Erythroblast (primary cell): ENCODE data around the gene SLC17A3.

ENCODE experiments used
- DNase-seq, 2 experiments: peaks; one replicate each; lab custom pipeline; 2025; lab: John Stamatoyannopoulos, UW
- GATA1 ChIP-seq: IDR thresholded peaks from 2 replicates; pipeline ENCODE4 v1.6.1; 2011; ENCODE audit warnings: low read depth, mild to moderate bottlenecking, control low read depth, low read length, moderate library complexity
- POLR2A ChIP-seq: IDR thresholded peaks from 2 replicates; pipeline ENCODE4 v1.6.1; 2011; ENCODE audit warnings: mild to moderate bottlenecking, low read length

The SLC17A3 gene

DNA sequence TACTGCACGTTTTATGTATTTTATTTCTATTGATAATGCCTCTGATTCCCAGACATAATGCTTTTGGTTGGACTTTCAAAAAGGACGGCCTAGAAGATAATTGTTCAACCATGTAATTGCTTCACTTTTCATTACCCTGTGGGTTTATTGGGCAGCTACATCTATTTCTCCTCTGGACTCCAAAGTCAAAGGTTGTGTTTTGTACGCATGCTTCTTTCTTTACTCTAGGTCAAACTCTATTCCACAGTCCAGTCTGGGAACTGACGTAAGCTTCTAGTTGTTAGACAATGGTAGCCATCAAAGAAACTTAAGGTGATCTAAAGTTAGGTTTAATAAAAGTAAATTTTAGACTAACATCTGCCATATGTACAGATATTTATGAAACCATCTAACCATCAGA lies 6.6 kb upstream of the SLC17A3 start:
- TF ChIP-seq GATA1 (no peak), POLR2A (no peak)
- DNase-seq, result no peak

DNA sequence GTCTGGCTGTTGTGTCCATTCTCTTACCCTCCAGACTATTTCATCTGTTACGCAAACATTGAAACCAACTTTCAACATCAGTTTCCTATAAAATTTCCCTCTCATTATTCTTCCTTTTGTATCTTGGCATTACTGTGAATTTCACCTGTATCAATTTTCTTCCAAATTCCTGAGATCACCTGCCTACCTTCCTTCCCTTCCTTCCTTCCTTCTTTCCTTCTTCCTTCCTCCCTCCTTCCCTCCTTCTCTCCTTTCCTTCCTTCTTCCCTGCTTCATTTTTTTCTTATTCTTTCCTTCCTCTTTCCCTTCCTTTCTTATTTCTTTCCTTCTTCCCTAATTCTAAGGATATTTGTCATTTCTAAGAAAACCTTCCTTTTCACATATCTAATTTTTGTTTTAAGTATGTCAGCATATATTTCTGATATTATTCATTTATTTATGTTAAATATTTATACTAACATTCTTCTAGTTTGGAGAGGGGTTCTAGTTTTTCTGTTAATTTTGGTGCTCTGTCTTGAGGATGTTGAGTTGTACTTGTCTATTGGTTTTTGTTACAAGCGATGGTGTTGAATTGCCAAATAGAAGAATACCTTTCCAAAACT lies 4.8 kb upstream of the SLC17A3 start:
- no peak for DNase-seq
- TF ChIP-seq GATA1, result no peak
- TF ChIP-seq POLR2A, result no peak

DNA sequence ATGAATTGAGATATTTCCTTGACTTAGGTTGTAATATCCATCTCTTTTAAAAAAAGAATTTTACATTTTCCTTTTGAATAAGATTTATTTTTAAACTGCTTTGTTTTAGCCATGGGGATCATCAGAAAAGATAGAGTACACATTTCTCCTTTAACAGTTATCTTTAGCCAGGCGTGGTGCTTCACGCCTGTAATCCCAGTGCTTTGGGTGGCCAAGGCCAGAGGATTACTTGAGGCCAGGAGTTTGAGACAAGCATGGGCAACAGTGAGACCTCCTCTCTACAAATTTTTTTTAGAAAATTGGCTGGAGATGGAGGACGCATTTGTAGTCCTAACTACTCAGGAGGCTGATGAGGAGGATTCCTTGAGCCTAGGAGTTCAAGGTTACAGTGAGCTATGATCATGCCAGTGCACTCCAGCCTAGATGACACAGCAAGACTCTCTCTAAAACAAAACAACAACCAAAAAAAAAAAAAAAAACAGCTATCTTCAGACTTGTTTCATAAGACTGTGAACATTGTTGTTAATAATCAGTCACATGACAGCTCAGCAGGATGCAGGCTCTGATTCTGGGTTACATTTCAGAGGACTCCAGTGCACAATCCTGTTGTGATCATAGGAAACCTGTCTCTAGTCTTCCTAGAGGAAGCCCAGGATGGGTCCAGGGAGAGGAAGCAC lies 2.0 kb upstream of the SLC17A3 start:
- DNase-seq, result no peak

GRCh38 chr6:25875563-25875905 lies 1.5 kb upstream of the SLC17A3 start:
- TF ChIP-seq GATA1, result no peak
- no peak for TF ChIP-seq POLR2A
- DNase-seq, result no peak

More for the DNA sequence above, 2.0 kb upstream of the SLC17A3 start:
- no peak for TF ChIP-seq GATA1
- no peak for TF ChIP-seq POLR2A

DNA sequence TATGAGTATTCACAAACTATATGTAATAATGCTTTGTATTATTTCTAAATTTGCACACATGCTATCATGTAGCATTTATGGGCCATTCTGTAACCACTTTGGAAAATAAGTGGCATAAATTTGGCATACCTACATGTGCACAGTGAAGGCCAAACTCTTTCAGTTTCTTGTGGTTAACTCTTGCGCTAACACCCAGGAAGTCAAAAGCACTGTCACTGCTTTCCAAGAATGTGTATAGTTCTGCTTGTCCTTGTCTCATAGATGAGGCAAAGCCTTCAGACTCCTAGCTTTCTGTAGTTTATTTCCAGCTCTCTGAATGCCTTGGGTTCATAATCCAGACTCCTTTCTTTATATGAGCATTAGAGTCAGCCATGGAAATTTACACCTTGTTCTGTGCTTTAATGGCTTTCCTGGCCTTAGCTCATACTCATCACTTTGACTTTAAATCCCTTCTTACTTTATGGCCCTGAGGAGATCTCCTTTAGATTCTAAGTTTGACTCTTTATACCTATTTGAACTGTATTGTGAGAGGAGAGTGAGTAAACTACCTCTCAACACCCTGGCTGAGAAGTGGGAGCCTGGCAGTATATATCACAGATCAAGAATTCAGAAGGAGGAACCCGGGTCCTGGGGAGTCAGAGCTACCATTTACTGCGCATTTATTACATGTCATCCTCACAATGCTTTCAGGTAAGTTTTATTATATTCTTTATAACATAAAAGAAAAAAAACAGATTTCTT lies 949 bp upstream of the SLC17A3 start:
- no peak for DNase-seq
- TF ChIP-seq POLR2A (no peak), GATA1 (no peak)

GRCh38 chr6:25872814-25873213 lies 1.2 kb downstream of the SLC17A3 start:
- TF ChIP-seq POLR2A (no peak), GATA1 (no peak)

GRCh38 chr6:25869840-25870239 lies 4.2 kb downstream of the SLC17A3 start:
- no peak for DNase-seq
- no peak for TF ChIP-seq POLR2A
- TF ChIP-seq GATA1, result no peak

More at GRCh38 chr6:25872814-25873213, 1.2 kb downstream of the SLC17A3 start:
- no peak for DNase-seq

DNA sequence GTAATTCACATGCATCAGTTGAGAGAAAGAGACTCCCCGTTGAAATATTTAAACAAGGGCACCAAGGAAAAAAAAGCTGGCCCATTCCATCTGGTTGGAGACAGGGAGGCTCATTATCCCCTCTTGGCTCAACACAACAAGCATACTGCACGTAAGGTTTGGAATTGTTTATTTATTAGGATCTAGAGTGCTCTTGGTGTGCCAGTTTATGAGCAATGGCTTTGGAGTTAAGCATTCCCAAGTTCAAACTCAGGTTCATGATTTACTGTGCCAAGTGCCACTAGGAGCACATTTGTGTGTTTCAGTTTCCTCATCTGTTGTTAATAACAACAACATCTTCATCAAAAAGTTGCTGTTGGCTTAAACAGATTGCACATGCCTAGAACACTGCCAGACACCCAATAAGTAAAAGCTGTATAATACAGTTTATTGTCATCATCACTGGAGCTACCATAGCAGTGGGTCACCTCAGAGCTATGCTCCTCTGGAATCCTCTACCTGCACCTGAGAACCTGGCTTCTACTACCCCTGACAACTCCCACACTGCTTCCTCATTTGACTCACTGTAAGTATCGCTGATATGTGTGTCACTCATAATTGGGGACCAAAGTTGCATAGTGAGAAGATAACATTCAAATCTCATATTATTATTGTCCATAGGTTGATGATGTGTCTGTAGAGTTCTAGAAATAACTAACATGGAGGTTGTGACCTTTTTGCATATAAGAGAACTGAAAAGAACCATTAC lies 5.4 kb downstream of the SLC17A3 start:
- TF ChIP-seq POLR2A (no peak), GATA1 (no peak)
- no peak for DNase-seq

DNA sequence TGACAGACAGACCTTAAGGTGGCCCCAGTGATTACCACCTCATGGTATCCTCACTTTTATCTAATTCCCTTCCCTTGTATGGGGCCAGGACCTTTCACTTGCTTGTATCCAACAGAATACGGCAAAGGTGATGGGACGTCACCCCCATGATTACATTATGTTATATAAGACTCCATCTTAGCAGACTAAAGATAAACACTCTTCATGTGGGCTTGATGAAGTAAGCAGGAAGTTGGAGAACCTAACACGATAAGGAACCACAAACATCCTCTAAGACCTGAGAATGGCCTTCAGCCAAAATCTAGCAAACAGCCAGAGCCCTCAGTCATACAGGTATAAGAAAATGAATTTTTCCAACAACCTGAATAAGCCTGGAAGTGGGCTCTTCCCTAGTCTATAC lies 8.0 kb downstream of the SLC17A3 start:
- no peak for TF ChIP-seq POLR2A
- no peak for TF ChIP-seq GATA1
- DNase-seq, result no peak

DNA sequence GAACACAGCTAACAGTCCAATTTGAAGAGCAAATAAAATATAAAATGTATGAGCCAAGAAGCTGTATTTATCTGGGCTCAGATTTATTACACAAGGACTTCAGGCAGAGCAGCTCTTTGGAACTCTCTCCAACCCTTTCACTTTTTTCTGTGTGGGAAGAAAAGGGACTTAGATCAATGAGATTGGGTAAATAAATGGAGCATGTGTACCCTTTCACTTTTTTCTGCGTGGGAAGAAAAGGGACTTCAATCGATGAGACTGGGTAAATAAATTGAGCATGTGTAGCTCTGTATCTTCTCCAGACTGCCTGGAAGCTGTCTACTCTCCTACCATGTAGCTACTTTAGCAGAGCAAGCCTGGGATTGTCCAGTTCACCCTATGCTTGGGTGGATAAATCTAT lies 10.7 kb downstream of the SLC17A3 start:
- no peak for DNase-seq
- TF ChIP-seq POLR2A (no peak), GATA1 (no peak)

DNA sequence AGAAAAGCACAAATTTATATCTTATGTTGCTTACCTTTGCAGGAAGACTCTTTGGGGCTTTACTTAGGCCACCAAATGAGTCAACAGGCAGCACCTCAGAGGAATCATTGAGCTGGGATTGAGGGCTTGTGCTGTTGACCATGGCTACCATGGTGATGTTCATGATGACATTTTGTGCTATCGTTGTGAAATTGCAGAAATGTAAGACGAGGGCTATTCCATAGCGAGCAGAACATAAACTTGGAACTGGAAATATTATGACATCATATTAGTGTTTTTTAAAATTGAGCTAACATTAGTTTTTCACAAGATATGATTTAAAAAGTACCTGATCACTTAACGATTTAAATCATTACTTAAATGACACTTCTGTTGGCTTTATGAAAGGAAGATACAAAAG lies 11.8 kb downstream of the SLC17A3 start:
- no peak for TF ChIP-seq GATA1
- no peak for TF ChIP-seq POLR2A
- DNase-seq, result no peak

DNA sequence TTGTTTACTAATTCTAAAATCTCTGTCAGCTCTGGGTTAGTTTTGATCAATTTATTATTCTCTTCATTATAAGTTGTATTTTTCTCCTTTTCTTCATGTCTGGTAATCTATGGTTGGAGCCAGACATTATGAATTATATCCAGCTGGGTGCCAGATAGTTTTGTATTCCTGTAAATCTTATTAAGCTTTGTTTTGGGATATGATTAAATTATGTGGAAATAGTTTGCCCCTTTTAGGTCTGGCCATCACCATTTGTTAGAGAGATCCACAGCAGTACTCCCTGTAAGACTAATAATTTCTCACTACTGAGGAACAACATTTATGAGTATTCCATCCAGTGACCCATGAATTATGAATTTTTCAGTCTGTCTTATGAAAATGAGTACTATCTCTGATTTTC lies 21.3 kb downstream of the SLC17A3 start:
- no peak for DNase-seq
- TF ChIP-seq GATA1 (no peak), POLR2A (no peak)

GRCh38 chr6:25851961-25852360 lies 22.1 kb downstream of the SLC17A3 start:
- DNase-seq, result no peak
- no peak for TF ChIP-seq GATA1
- TF ChIP-seq POLR2A, result no peak

GRCh38 chr6:25844518-25844917 lies 29.5 kb downstream of the SLC17A3 start:
- no peak for DNase-seq
- TF ChIP-seq POLR2A, result no peak
- TF ChIP-seq GATA1, result no peak
